RWPE2 (cell line): ENCODE results near the gene LAMC3.

Experiments used
- ATAC-seq: fragments of 200-7000 bp; cut with Tn5 transposase; 3 replicates; pipeline ENCODE4 v1.9.1; 2021; ENCODE audit warnings: low read depth
- DNase-seq: peaks from one replicate; pipeline ENCODE4 v3.0.0-alpha.2; 2020; ENCODE audit warnings: low spot score
- H3K27ac ChIP-seq: fragments of 450-650 bp; 2 replicates; pipeline ENCODE4 v1.5.1; 2017; ENCODE audit warnings: mild to moderate bottlenecking; ENCODE audit not compliant: poor library complexity, severe bottlenecking
- H3K27me3 ChIP-seq: fragments of 250-450 bp; sonication (Bioruptor Pico); 2 replicates; pipeline ENCODE4 v1.5.1; 2021; ENCODE audit warnings: mild to moderate bottlenecking, moderate library complexity; ENCODE audit not compliant: insufficient read depth, poor library complexity, severe bottlenecking
- H3K36me3 ChIP-seq: fragments of 250-450 bp; sonication (Bioruptor Pico); 2 replicates; pipeline ENCODE4 v1.5.1; 2020; ENCODE audit warnings: low read depth, mild to moderate bottlenecking, moderate library complexity
- H3K4me1 ChIP-seq: fragments of 250-450 bp; sonication (Bioruptor Pico); 2 replicates; pipeline ENCODE4 v1.5.1; 2021; ENCODE audit warnings: mild to moderate bottlenecking, moderate library complexity; ENCODE audit not compliant: insufficient read depth, poor library complexity, severe bottlenecking
- H3K4me3 ChIP-seq: fragments of 250-450 bp; sonication (Bioruptor Pico); 2 replicates; pipeline ENCODE4 v1.5.1; 2021; ENCODE audit warnings: mild to moderate bottlenecking, moderate library complexity; ENCODE audit not compliant: severe bottlenecking
- H3K9me3 ChIP-seq: fragments of 250-450 bp; sonication (Bioruptor Pico); 2 replicates; pipeline ENCODE4 v1.5.1; 2021; ENCODE audit warnings: mild to moderate bottlenecking, moderate library complexity; ENCODE audit not compliant: severe bottlenecking
- TF ChIP-seq, protein P1 (sequence below): fragments of 450-650 bp; IDR thresholded peaks from one replicate; pipeline ENCODE4 v1.5.1; 2017; ENCODE audit warnings: mild to moderate bottlenecking, moderate library complexity; ENCODE audit not compliant: poor library complexity, severe bottlenecking

Gene LAMC3

GRCh38 chr9:130990978-130991777 lies 17.8 kb upstream of the LAMC3 start:
- Histone ChIP-seq H3K36me3 (no peaks in the 10 kb centered on the region), H3K27me3 (no peaks in the 10 kb centered on the region), H3K9me3 (peaks cover 10% of the 10 kb centered on the region), H3K4me3 (no peak overlapping the region), H3K27ac (no peak overlapping the region), H3K4me1 (peaks cover 14% of the 10 kb centered on the region)
- no peak for DNase-seq
- TF ChIP-seq, protein P1, sequence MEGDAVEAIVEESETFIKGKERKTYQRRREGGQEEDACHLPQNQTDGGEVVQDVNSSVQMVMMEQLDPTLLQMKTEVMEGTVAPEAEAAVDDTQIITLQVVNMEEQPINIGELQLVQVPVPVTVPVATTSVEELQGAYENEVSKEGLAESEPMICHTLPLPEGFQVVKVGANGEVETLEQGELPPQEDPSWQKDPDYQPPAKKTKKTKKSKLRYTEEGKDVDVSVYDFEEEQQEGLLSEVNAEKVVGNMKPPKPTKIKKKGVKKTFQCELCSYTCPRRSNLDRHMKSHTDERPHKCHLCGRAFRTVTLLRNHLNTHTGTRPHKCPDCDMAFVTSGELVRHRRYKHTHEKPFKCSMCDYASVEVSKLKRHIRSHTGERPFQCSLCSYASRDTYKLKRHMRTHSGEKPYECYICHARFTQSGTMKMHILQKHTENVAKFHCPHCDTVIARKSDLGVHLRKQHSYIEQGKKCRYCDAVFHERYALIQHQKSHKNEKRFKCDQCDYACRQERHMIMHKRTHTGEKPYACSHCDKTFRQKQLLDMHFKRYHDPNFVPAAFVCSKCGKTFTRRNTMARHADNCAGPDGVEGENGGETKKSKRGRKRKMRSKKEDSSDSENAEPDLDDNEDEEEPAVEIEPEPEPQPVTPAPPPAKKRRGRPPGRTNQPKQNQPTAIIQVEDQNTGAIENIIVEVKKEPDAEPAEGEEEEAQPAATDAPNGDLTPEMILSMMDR: no peak
- no peak for ATAC-seq

DNA sequence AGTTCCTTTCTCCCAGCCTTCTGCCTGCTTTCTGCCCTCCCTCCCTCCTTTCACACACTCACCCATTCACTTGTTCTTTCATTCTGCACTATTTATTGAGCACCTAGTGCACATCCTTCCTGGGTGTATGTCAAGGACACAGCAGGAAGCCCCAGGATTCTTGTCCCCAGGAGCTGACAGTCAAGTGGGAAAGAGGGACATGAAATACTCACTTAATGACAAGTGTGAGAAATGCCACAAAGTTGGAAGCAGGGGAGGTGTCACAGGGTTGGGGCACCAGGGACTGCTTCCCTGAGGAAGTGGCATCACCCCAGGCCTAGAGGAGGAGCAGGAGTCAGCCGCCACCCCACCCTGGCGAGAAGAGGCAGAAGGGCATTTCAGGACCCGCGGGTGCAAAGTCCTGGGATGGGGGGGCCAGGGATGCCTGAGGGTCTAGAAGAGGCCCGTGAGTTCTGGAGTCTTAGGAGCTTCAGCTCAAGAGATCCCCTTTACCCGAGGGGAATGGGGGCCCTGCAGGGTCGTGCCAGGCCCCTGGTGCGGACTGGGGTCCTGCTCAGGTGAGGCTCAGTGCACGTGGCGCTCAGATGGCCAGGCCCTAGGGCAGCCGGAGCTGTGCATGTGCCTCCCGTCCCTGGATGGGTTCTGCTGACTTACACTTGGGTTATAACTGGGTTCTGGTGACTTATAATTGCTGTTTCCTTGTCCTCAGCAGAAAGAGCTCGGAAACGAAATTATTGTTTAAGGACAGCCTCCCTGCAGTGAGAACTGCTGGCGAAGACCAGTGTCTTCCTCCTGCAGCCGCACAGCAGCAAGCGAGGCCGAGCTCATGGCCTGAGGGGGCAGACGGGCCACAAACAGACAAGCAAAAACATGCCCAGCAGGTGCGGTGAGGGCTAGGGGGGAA lies 16.9 kb upstream of the LAMC3 start:
- H3K27ac ChIP-seq: no peak overlapping the region
- no peak overlapping the region for H3K4me3 ChIP-seq
- ATAC-seq (no peak), DNase-seq (no peak)
- TF ChIP-seq, protein P1: no peak
- peaks cover 10% of the 10 kb centered on the region for H3K9me3 ChIP-seq
- peaks cover 14% of the 10 kb centered on the region for H3K4me1 ChIP-seq
- H3K36me3 ChIP-seq: no peaks in the 10 kb centered on the region
- no peaks in the 10 kb centered on the region for H3K27me3 ChIP-seq

GRCh38 chr9:130992682-130993032 lies 16.3 kb upstream of the LAMC3 start:
- TF ChIP-seq, protein P1: no peak
- no peak overlapping the region for H3K4me3 ChIP-seq
- DNase-seq (no peak), ATAC-seq (no peak)
- H3K4me1 ChIP-seq: peaks cover 14% of the 10 kb centered on the region
- no peaks in the 10 kb centered on the region for H3K36me3 ChIP-seq
- H3K27ac ChIP-seq: no peak overlapping the region
- peaks cover 10% of the 10 kb centered on the region for H3K9me3 ChIP-seq
- no peaks in the 10 kb centered on the region for H3K27me3 ChIP-seq

- peaks cover 16% of the 10 kb centered on the region for H3K9me3 ChIP-seq
- ATAC-seq (no peak), DNase-seq (no peak)
- TF ChIP-seq, protein P1: no peak
- peaks cover 14% of the 10 kb centered on the region for H3K4me1 ChIP-seq
- H3K27me3 ChIP-seq: no peaks in the 10 kb centered on the region
- no peaks in the 10 kb centered on the region for H3K36me3 ChIP-seq
- no peak overlapping the region for H3K4me3 ChIP-seq
- no peak overlapping the region for H3K27ac ChIP-seq
Observed at GRCh38 chr9:130993303-130994030, 15.5 kb upstream of the LAMC3 start.
